ENCODE results near the gene ADCY5.

ADCY5 gene

GRCh38 chr3:123337948-123338619 is 110.8 kb downstream of the ADCY5 start:
- DNase-seq, result no peak

GRCh38 chr3:123337226-123337625 is 111.7 kb downstream of the ADCY5 start:
- DNase-seq, result no peak

- DNase-seq, result no peak
Measured at GRCh38 chr3:123336441-123336851, 112.4 kb downstream of the ADCY5 start.

GRCh38 chr3:123336001-123336400 is 112.9 kb downstream of the ADCY5 start:
- DNase-seq, result no peak

DNA sequence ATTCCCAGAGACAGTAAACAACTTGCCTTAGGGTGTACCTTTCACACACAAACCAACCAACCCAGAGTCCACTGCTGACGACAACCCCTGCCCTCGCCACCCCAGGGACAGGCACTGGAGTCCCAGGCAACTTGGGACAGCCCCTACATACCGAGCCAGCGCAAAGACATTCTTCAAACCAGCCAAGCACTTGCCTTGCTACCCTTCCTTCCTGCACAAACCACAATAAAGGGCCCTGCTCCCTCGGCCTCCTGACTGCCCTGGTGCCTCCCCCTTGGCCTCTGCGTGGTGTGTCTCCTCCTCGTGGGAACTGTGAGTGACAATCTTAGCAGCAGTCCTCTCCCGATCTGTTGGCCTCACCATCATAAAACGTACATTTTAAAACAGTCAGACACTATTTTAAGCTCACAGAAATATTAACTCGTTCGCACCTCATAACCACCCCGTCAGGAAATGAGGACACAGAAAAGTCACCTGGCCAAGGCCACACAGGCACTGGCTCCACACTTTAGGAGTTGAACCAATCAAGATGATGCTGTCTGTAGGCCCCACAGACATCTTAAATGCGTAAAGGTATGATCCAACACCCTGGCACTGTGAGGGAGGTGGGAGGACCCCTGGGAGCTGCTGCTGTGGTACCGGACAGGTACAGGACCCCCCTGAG is 113.8 kb downstream of the ADCY5 start:
- DNase-seq, result no peak

GRCh38 chr3:123334056-123334455 is 114.8 kb downstream of the ADCY5 start:
- no peak for DNase-seq

DNA sequence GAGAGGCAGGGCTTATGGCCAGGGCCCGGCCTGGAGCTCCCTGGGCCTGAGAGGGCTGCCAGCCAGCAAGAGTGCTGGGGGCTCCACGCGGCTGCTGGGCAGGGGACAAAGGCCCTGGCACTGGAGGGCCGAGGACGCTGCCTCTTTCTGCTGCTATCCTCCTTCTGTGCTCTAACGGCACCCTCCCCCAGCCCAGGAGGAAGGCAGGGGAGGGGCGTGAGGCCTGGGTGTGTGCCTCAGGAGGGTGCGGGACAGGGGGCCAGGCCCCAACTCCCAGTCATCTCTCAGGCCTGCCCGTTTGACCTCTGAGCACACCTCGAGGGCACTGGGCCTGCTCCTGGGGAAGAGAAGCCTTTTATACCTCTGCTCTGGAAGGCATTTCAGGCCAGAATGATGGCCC is 115.5 kb downstream of the ADCY5 start:
- DNase-seq, result no peak

- no peak for DNase-seq
Measured at GRCh38 chr3:123332124-123332641, 116.7 kb downstream of the ADCY5 start.

DNA sequence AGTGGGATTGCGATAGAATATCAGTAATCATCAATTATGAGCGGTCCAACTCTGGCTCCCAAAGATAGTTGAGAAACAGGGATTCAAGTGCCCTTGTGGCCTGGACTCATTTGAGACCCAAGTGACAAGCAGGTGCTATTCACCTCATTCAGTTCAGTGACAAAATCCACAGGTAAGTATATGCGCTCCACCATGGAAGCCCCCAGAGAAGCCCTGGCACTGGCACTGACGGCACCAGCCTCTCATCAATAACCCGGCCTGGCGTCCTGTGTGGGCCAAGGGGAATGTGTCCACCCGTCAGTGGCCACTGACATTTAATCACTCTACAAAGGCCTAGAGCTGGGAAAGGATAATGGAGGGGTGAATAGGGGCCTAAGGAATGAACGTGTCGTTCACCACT is 117.2 kb downstream of the ADCY5 start:
- DNase-seq, result no peak

DNA sequence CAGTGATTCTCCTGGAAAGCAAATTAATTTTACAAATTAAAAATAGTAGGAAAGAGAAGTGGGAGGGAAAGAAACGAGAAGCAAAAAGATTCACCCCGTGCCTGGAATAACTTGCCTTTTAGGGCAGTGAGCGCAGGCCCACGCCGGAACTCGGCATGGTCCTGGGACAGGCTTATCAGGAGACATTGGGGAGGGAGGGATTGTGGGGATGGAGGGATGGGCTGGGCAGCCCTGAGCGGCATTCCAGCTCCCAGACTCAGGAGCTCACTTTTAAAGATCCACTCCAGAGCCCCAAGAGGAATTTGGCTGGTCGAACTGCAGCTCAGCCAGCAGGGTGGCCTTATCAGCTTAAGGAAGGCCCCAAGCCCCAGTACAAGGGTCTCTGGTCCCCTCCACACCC is 117.9 kb downstream of the ADCY5 start:
- no peak for DNase-seq

- DNase-seq, result no peak
Measured at GRCh38 chr3:123330441-123330991, 118.4 kb downstream of the ADCY5 start.

- DNase-seq, result peak; percentile 19
Measured at GRCh38 chr3:123329636-123330340, 119.1 kb downstream of the ADCY5 start.

GRCh38 chr3:123328851-123329635 is 119.8 kb downstream of the ADCY5 start:
- DNase-seq, result peak; percentile 96

GRCh38 chr3:123327956-123328850 is 120.7 kb downstream of the ADCY5 start:
- DNase-seq, result no peak

DNA sequence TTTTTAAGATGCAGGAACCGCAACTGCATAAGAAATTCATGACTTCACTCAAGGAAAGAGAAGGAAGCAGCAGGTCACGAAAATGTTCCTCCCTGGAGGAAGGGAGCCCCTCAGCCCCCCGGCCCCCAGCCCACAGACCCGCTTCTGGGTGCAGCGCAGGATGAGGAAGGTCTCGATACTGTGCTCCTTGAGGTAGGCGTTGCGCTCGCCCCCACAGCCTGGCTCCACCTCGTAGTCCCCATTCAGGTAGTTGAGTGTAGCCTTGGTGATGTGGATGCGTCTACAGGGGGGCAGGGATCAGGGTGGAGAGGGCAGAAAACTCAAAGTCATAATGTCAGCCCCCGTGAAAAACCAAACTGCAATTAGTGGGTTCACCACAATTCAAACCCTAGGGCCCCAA is 121.4 kb downstream of the ADCY5 start:
- DNase-seq, result no peak

DNA sequence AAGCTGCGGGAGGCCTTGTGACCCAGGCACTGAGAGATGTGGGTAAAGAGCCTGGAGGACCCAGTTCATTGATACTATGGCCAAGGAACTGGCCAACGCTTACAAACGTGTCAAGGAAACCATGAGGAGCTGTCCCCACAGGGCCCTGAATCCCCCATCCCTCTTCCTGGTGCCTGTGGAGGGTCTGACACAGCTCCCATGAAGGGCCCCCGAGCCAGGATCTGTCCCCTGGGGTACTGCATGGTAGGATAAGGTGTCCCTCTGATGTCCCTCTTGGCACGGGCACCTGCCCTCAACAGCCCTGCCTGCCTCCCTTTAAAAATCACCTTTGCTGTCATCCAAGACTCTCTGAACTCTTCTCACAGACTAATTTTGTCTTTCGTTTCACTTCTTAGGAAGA is 122.4 kb downstream of the ADCY5 start:
- no peak for DNase-seq

DNA sequence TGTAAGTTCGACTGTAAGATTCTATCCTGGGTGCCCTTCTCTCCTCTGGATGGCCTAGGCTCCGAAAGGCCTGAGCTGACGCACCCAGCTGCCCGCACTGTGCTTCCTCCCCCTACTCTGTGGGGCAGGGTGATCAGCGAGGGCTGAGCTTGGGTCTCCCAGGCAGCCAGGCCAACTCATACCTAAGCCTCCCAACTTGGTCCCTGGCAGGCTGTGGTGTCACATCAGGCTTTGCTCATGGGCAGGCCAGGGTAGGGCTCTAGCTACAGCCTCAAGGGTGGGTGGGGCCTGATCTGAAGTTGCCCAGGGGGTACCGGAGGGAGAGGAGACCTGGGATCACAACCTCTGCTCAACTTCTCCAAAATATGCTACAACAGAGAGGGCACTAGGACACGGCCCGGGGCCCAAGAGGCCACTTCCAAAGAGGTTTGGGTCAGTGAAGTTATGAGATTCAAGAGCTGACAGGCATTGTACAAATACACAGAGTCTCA is 123.1 kb downstream of the ADCY5 start:
- no peak for DNase-seq

DNA sequence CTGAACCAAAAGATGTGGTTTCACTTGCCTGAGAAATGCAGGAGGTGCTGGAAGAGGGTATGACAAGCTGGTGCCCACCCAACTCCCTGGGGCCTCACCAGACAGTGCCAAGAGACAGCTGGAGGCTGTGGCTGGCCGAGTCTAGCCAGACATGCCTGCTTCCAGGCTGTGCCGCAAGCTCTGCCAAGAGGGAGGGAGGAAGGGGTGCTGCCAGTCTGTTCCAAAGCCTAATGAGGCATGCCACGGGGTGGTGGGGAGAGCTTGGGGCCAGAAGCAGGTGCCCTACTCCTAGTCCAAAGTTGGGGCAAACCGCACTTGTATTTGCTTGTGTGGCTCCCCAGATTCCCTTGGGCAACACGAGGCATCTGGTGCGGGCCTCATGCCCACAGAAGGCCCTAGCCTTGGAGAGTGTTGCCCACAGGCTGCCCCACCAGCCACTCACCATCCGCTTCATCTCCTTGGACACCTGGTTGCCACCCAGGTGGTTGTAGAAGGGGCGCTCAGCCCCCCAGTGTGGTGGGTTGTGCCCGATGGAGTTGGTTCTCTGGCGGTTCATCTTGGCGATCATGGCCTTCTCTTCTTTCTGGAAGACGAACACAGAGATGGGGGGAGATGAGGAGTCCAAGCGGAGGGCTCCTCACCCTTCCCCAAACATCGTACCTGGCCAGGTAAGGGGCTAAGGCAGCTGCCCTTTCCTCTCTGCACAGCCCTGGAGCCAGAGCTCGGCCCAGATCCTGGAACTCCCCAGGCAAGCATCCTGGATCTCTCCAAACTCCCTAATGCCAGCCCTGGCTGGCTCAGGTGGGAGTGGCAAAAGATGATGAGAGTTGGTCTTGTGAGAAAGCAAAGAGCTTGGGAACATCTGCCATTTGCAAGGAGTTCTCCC is 123.8 kb downstream of the ADCY5 start:
- DNase-seq, result no peak

DNA sequence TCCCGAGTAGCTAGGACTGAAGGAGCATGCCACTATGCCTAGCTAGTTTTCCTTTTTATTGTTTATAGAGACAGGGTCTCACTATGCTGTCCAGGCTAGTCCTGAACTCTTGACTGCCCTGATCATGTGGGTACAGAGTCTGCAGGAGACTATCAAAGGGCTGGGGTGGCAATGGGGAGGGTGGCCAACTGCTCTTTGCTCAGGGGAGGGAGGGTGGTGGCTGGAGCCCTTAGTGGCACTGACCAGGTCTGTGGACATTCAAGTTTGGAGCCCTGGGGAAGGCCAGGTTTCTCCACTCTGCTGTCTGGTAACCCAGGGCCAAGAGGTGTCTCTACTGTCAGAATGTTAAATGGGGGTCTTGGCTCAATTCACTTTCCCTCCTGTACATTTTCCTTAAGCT is 125.1 kb downstream of the ADCY5 start:
- no peak for DNase-seq

DNA sequence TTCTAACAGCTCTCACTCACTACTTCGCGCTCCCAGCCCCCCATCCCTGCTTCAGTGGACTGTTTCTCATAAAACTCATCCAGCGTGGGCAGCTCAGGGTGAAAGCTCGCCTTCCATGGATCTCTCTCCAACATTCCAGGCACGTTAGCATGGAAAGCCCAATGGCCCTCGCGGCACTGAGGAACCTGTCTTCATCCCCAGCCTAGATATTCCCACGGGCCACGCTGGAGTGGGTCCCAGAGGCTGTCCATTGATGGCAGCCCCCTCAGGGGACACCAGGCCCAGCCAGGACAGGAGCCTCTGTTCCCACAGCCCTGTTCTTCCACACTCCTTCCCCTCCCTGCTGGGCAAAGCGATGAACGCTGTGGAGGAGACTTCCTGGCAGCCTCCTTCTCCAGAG is 126.0 kb downstream of the ADCY5 start:
- no peak for DNase-seq

DNA sequence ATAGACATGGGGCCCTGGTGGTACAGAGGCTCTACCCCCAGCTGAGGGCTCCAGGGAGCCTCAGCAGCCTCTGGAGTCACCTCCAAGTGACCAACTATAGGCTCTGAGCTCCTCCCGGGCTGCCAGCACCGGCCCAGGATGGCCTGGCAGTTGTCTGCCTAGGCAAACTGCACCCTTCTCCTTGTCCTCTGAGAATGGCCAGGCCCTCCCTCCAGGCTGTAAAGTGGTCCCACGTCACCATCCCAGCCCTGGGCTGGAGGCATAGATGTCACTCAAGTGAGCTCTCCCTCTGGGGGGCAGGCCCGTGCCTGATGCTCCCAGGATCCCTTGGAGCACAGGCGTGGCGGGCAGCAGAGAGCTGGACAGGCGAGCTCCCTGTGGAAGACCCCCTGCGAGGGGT is 127.1 kb downstream of the ADCY5 start:
- DNase-seq, result no peak

All from NCI-H82 (cell line).